VCaP (cell line): ENCODE measurements around the gene CBLB.

Experiments used
- H3K27ac ChIP-seq: fragments of 450-650 bp; 2 replicates; pipeline ENCODE4 v1.5.1; 2017
- CTCF ChIP-seq: fragments of 450-650 bp; conservative IDR thresholded peaks from 2 replicates; pipeline ENCODE4 v1.5.1; 2017; ENCODE audit warnings: mild to moderate bottlenecking, moderate library complexity

CBLB gene

GRCh38 chr3:105672996-105673395 is 195.8 kb downstream of the CBLB start:
- TF ChIP-seq CTCF: no peak
- H3K27ac ChIP-seq: no peak overlapping the region

GRCh38 chr3:105662306-105662705 is 206.5 kb downstream of the CBLB start:
- no peak overlapping the region for H3K27ac ChIP-seq
- TF ChIP-seq CTCF: no peak

- TF ChIP-seq CTCF: no peak
- no peak overlapping the region for H3K27ac ChIP-seq
These were observed 207.4 kb downstream of the CBLB start for GRCh38 chr3:105661461-105661860.

- H3K27ac ChIP-seq: no peak overlapping the region
- no peak for TF ChIP-seq CTCF
These were observed 211.9 kb downstream of the CBLB start for GRCh38 chr3:105656651-105657504.

GRCh38 chr3:105653868-105654267 is 214.9 kb downstream of the CBLB start:
- no peak for TF ChIP-seq CTCF
- H3K27ac ChIP-seq: no peak overlapping the region

- H3K27ac ChIP-seq: no peak overlapping the region
- no peak for TF ChIP-seq CTCF
These were observed 215.6 kb downstream of the CBLB start for GRCh38 chr3:105653166-105653565.

- TF ChIP-seq CTCF: no peak
- H3K27ac ChIP-seq: no peak overlapping the region
These were observed 219.3 kb downstream of the CBLB start for GRCh38 chr3:105649480-105649879.
